ENCODE results near the gene ADGB. TPM values are rescaled to one million over a fixed set of nuclear protein-coding genes. Genes with fewer than 3 reads are reported as not detected.

The ADGB gene
- total and polyA plus RNA-seq, 2 of the 13 experiments (the other 11 are each of a cell fraction or from before 2014, with no cell fraction given) = not detected

DNA sequence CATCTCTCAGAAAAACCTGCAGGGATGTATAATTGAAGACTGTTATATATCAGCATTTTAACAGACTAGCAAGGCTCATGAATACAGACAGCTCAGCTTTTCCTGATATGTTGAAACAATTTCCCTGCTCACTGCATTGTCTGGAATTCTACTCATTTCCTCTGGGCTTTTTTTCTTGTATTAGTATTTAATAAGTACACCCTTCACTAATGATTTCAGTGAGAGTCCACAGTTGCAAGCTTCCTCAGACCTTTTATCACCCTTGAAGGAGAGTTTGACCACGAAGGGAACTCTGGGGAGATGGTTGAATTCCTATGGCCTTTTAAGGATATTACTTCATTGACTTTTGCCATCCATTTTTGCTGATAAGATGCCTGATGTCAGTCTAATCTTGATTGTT is 248.7 kb downstream of the ADGB start:
- H3K27ac ChIP-seq (ENCODE audit: extremely low read length, insufficient read depth, low read length) = no peak overlapping the region
- ATAC-seq (no peak), DNase-seq (ENCODE audit: low spot score) (no peak), FAIRE-seq (no peak)
- H3K4me3 ChIP-seq (replicated peaks in 1 of 3; ENCODE audit: insufficient read depth in 1 of 3, low read depth in 2 of 3, low read length in 3 of 3) = no peak overlapping the region
- intact Hi-C loops (cut with micrococcal nuclease; ENCODE audit: unreplicated experiment) (no loop called here), in situ Hi-C loops (cut with HindIII; ENCODE audit: extremely low pct_ligation_motif_present, low pct_unique_long_range_greater_than_20kb) (no loop called here)
- H2AFZ ChIP-seq (ENCODE audit: low read length) = no peak overlapping the region
- 3% methylated on average over 1 of the region's 1 CpG for WGBS (ENCODE audit: low lambda C conversion rate)
- H3K36me3 ChIP-seq (replicated peaks in 1 of 2; ENCODE audit: control insufficient read depth in 1 of 2, insufficient read depth in 2 of 2, low read length in 2 of 2) = no peaks in the 10 kb centered on the region
- H3K79me2 ChIP-seq (ENCODE audit: insufficient read depth, low read length) = no peaks in the 10 kb centered on the region
- no peaks in the 10 kb centered on the region for H4K20me1 ChIP-seq (ENCODE audit: insufficient read depth, low read length)
- H3K9ac ChIP-seq (ENCODE audit: insufficient read depth, low read depth, low read length) = no peak overlapping the region
- no peaks in the 10 kb centered on the region for H3K27me3 ChIP-seq (ENCODE audit: control insufficient read depth in 1 of 2, insufficient read depth in 2 of 2, low read length in 2 of 2)
- no peak overlapping the region for H3K4me2 ChIP-seq (ENCODE audit: low read depth, low read length)
- POLR2A ChIA-PET = no interaction called here
- no peak for TF ChIP-seq ZNF274 (CRISPR knock-in tag; IDR thresholded peaks at IDR 0.05)
- TF ChIP-seq, protein P1, sequence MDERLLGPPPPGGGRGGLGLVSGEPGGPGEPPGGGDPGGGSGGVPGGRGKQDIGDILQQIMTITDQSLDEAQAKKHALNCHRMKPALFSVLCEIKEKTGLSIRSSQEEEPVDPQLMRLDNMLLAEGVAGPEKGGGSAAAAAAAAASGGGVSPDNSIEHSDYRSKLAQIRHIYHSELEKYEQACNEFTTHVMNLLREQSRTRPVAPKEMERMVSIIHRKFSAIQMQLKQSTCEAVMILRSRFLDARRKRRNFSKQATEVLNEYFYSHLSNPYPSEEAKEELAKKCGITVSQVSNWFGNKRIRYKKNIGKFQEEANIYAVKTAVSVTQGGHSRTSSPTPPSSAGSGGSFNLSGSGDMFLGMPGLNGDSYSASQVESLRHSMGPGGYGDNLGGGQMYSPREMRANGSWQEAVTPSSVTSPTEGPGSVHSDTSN (CRISPR knock-in tag; IDR thresholded peaks at IDR 0.05) = no peak
- no peak for TF ChIP-seq KLF16 (CRISPR knock-in tag; IDR thresholded peaks at IDR 0.05)
- no peak for TF ChIP-seq TOE1 (CRISPR knock-in tag; IDR thresholded peaks at IDR 0.05)
- no peak for TF ChIP-seq NCOR1 (IDR thresholded peaks at IDR 0.05; ENCODE audit: borderline replicate concordance, low read length)
- no peak for TF ChIP-seq ZNF746 (CRISPR knock-in tag; IDR thresholded peaks at IDR 0.05)
- no peaks in the 10 kb centered on the region for H3K9me3 ChIP-seq (ENCODE audit: low read length)
- CTCF ChIA-PET (ENCODE audit: low intra/inter-chr PET ratio, low total read pairs) = no interaction called here
- no TSS peak for BruUV-seq (replicated peaks)
- H3K4me1 ChIP-seq (ENCODE audit: insufficient read depth, low read length) = no peaks in the 10 kb centered on the region

DNA sequence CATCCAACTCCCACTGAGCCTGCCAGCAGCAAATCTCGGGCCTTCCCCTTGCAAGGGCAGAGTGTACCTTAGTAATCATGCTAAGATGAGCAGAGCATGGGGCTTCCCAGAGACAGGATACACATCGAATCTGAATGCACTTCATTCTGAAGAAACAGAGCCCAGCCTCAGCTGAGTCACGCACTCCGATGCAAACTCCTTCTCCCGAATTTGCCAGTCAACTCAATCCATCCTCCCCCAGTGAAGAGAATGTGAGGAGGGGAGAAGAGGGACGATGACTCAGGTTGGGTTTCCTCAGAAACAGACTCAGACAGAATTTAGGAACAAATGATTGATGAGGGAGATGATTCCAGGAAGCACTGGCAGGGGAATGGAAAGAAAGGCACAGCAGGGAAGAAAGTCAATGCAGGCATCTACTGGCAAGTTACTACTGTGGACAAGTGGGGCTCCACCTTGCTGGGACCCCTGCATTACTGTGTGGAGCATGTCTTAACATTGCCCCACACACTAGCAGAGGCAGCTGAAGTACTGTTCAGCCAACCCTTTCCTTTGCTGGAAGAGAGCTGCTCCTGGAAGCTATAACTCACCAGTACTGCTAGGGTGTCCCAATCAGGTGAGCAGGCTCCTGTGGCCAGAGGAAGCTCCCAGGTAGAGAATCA is 251.6 kb downstream of the ADGB start:
- no peaks in the 10 kb centered on the region for H3K9me3 ChIP-seq (ENCODE audit: low read length)
- no peaks in the 10 kb centered on the region for H3K4me1 ChIP-seq (ENCODE audit: insufficient read depth, low read length)
- WGBS (ENCODE audit: low lambda C conversion rate) = 30% methylated on average over 6 of the region's 6 CpGs
- intact Hi-C loops (cut with micrococcal nuclease; ENCODE audit: unreplicated experiment) = no loop called here
- DNase-seq (ENCODE audit: low spot score) (no peak), FAIRE-seq (no peak), ATAC-seq (no peak)
- no peak overlapping the region for H3K27ac ChIP-seq (ENCODE audit: extremely low read length, insufficient read depth, low read length)
- no peak overlapping the region for H3K4me3 ChIP-seq (replicated peaks in 1 of 3; ENCODE audit: insufficient read depth in 1 of 3, low read depth in 2 of 3, low read length in 3 of 3)
- no peaks in the 10 kb centered on the region for H3K36me3 ChIP-seq (replicated peaks in 1 of 2; ENCODE audit: control insufficient read depth in 1 of 2, insufficient read depth in 2 of 2, low read length in 2 of 2)
- no peak overlapping the region for H2AFZ ChIP-seq (ENCODE audit: low read length)
- H3K9ac ChIP-seq (ENCODE audit: insufficient read depth, low read depth, low read length) = no peak overlapping the region
- H3K27me3 ChIP-seq (ENCODE audit: control insufficient read depth in 1 of 2, insufficient read depth in 2 of 2, low read length in 2 of 2) = no peaks in the 10 kb centered on the region; a peak in 2 of 5 replicates
- no peaks in the 10 kb centered on the region for H4K20me1 ChIP-seq (ENCODE audit: insufficient read depth, low read length)
- in situ Hi-C loops (cut with HindIII; ENCODE audit: extremely low pct_ligation_motif_present, low pct_unique_long_range_greater_than_20kb) = loop anchor here (25.0 kb wide), 1 partner anchor 1312 kb away; no protein-coding TSS in a partner anchor
- H3K79me2 ChIP-seq (ENCODE audit: insufficient read depth, low read length) = no peaks in the 10 kb centered on the region
- TF ChIP-seq, protein P2, sequence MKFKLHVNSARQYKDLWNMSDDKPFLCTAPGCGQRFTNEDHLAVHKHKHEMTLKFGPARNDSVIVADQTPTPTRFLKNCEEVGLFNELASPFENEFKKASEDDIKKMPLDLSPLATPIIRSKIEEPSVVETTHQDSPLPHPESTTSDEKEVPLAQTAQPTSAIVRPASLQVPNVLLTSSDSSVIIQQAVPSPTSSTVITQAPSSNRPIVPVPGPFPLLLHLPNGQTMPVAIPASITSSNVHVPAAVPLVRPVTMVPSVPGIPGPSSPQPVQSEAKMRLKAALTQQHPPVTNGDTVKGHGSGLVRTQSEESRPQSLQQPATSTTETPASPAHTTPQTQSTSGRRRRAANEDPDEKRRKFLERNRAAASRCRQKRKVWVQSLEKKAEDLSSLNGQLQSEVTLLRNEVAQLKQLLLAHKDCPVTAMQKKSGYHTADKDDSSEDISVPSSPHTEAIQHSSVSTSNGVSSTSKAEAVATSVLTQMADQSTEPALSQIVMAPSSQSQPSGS (CRISPR knock-in tag; IDR thresholded peaks at IDR 0.05) = no peak
- TF ChIP-seq SP4 (CRISPR knock-in tag; IDR thresholded peaks at IDR 0.05) (no peak), REL (CRISPR knock-in tag; conservative IDR thresholded peaks at IDR 0.05) (no peak), KAT2B (IDR thresholded peaks at IDR 0.05; ENCODE audit: borderline replicate concordance, low read depth, low read length) (no peak), JUNB (CRISPR knock-in tag; IDR thresholded peaks at IDR 0.05; ENCODE audit: borderline replicate concordance) (no peak)
- TF ChIP-seq, protein P3, sequence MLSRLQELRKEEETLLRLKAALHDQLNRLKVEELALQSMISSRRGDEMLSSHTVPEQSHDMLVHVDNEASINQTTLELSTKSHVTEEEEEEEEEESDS (CRISPR knock-in tag; IDR thresholded peaks at IDR 0.05; ENCODE audit: borderline replicate concordance) = no peak
- CTCF ChIA-PET (ENCODE audit: low intra/inter-chr PET ratio, low total read pairs) = no interaction called here
- no peak overlapping the region for H3K4me2 ChIP-seq (ENCODE audit: low read depth, low read length)
- POLR2A ChIA-PET = no interaction called here
- BruUV-seq (replicated peaks) = no TSS peak

Data from HepG2 (cell line).